ENCODE measurements around the gene SEMA7A. TPM values are rescaled to one million over a fixed set of nuclear protein-coding genes. Genes with fewer than 3 reads are reported as not detected.
A peak's percentile ranks its signal among the peaks of the same experiment; 100 is the strongest.

Gene SEMA7A
- total and polyA plus RNA-seq, 4 experiments from 2014 or later = 0.10 to 1.9 (median 1.2) TPM; not detected in 1

GRCh38 chr15:74408385-74408784, 25.4 kb downstream of the SEMA7A start:
- DNase-seq = no peak
- no peak overlapping the region for H3K4me3 ChIP-seq (ENCODE audit: low read length in 2 of 2)
- ChIA-PET POLR2A (ENCODE audit: partially characterized antibody) (no interaction called here), CTCF (ENCODE audit: partially characterized antibody) (interaction anchor here (1.2 kb wide), 1 partner anchor 25 kb away, joined by 4 read pairs; no protein-coding TSS in a partner anchor)
- Mint-ChIP-seq H3K4me3 (no peak overlapping the region), H3K4me1 (peaks cover 0 to 6% (median 4%) of the 10 kb centered on the region in 4 donors), H3K27me3 (no peaks in the 10 kb centered on the region), H3K36me3 (no peaks in the 10 kb centered on the region), H3K9me3 (no peaks in the 10 kb centered on the region), H3K27ac (peak overlapping the region in 1 of 7 donors; percentile 14)
- intact Hi-C loops (cut with micrococcal nuclease) = no loop called here
- H3K27ac ChIP-seq (ENCODE audit: low read depth, low read length) = no peak overlapping the region
- no peaks in the 10 kb centered on the region for H3K9me3 ChIP-seq (ENCODE audit: control insufficient read depth in 1 of 2, low read length in 2 of 2)
- H3K36me3 ChIP-seq (ENCODE audit: insufficient read depth, low read length) = no peaks in the 10 kb centered on the region
- no peaks in the 10 kb centered on the region for H3K27me3 ChIP-seq (ENCODE audit: insufficient read depth, low read length)
- peaks cover 6% of the 10 kb centered on the region for H3K4me1 ChIP-seq (ENCODE audit: insufficient read depth, low read length)

DNA sequence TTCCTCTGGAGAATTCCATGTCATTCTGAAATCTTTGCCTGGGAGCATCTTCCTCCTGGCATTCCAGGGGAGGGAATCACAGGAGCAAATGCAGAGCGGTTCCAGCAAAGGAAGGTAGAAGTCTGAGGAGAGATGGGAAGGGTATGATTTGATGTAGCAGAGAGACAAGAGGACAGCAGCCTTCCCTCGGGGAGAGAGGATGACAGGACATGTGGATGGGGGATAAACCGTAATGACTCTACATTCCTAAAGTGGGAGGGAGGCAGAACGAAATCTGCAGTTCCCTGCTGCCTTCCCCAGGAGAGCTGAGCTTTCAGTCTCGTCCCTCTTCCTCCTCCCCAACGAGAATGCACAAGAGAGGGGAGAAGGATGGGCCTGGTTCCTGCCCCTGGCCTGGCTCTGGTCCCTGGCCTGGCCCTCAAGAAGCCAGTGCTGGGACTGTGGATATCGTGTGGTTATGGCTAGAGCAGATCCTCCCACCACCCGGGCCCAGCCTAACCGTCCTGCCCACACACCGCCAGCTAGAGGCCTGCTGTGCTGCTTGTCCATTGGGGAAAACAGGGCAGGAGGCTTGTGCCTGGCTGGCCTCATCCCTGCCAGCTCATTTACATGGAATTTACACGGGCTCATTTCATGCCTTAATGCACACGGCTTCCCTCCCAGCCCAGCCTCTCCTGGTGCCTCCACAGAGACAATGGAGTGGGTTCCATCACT, 26.6 kb downstream of the SEMA7A start:
- CTCF ChIA-PET (ENCODE audit: partially characterized antibody) = no interaction called here
- no peak overlapping the region for H3K27ac ChIP-seq (ENCODE audit: low read depth, low read length)
- no peak for DNase-seq
- no peaks in the 10 kb centered on the region for H3K36me3 ChIP-seq (ENCODE audit: insufficient read depth, low read length)
- Mint-ChIP-seq H3K27me3 (no peaks in the 10 kb centered on the region), H3K36me3 (no peaks in the 10 kb centered on the region), H3K9me3 (no peaks in the 10 kb centered on the region), H3K4me1 (peaks cover 11 to 18% (median 16%) of the 10 kb centered on the region in 4 donors), H3K4me3 (no peak overlapping the region), H3K27ac (no peak overlapping the region)
- no peak overlapping the region for H3K4me3 ChIP-seq (ENCODE audit: low read length in 2 of 2)
- intact Hi-C loops (cut with micrococcal nuclease) = no loop called here
- POLR2A ChIA-PET (ENCODE audit: partially characterized antibody) = no interaction called here
- no peaks in the 10 kb centered on the region for H3K27me3 ChIP-seq (ENCODE audit: insufficient read depth, low read length)
- peaks cover 19% of the 10 kb centered on the region for H3K4me1 ChIP-seq (ENCODE audit: insufficient read depth, low read length)
- no peaks in the 10 kb centered on the region for H3K9me3 ChIP-seq (ENCODE audit: control insufficient read depth in 1 of 2, low read length in 2 of 2)

- no peaks in the 10 kb centered on the region for H3K36me3 Mint-ChIP-seq
- intact Hi-C loops (cut with micrococcal nuclease) = no loop called here
- DNase-seq = no peak
- Histone ChIP-seq H3K4me1 (ENCODE audit: insufficient read depth, low read length) (peaks cover 25% of the 10 kb centered on the region), H3K27me3 (ENCODE audit: insufficient read depth, low read length) (no peaks in the 10 kb centered on the region), H3K27ac (ENCODE audit: low read depth, low read length) (no peak overlapping the region), H3K9me3 (ENCODE audit: control insufficient read depth in 1 of 2, low read length in 2 of 2) (no peaks in the 10 kb centered on the region), H3K4me3 (ENCODE audit: low read length in 2 of 2) (no peak overlapping the region), H3K36me3 (ENCODE audit: insufficient read depth, low read length) (no peaks in the 10 kb centered on the region)
- CTCF ChIA-PET (ENCODE audit: partially characterized antibody) = no interaction called here
- peaks cover 14 to 25% (median 22%) of the 10 kb centered on the region in 4 donors for H3K4me1 Mint-ChIP-seq
- H3K27ac Mint-ChIP-seq = no peak overlapping the region
- no peak overlapping the region for H3K4me3 Mint-ChIP-seq
- no peaks in the 10 kb centered on the region for H3K9me3 Mint-ChIP-seq
- no peaks in the 10 kb centered on the region for H3K27me3 Mint-ChIP-seq
- POLR2A ChIA-PET (ENCODE audit: partially characterized antibody) = no interaction called here
Observed at GRCh38 chr15:74406517-74406916, 27.2 kb downstream of the SEMA7A start.

GRCh38 chr15:74405823-74406222, 27.9 kb downstream of the SEMA7A start:
- H3K27me3 Mint-ChIP-seq = no peaks in the 10 kb centered on the region
- Histone ChIP-seq H3K4me1 (ENCODE audit: insufficient read depth, low read length) (peaks cover 32% of the 10 kb centered on the region), H3K4me3 (ENCODE audit: low read length in 2 of 2) (no peak overlapping the region), H3K27me3 (ENCODE audit: insufficient read depth, low read length) (no peaks in the 10 kb centered on the region), H3K36me3 (ENCODE audit: insufficient read depth, low read length) (no peaks in the 10 kb centered on the region), H3K27ac (ENCODE audit: low read depth, low read length) (no peak overlapping the region), H3K9me3 (ENCODE audit: control insufficient read depth in 1 of 2, low read length in 2 of 2) (no peaks in the 10 kb centered on the region)
- H3K36me3 Mint-ChIP-seq = no peaks in the 10 kb centered on the region
- no peaks in the 10 kb centered on the region for H3K9me3 Mint-ChIP-seq
- H3K4me1 Mint-ChIP-seq = peaks cover 17 to 30% (median 26%) of the 10 kb centered on the region in 4 donors
- intact Hi-C loops (cut with micrococcal nuclease) = no loop called here
- H3K27ac Mint-ChIP-seq = no peak overlapping the region
- no peak for DNase-seq
- POLR2A ChIA-PET (ENCODE audit: partially characterized antibody) = no interaction called here
- CTCF ChIA-PET (ENCODE audit: partially characterized antibody) = interaction anchor here (1.0 to 1.2 kb wide), 2 partner anchors 27 to 30 kb away, joined by 3 read pairs; no protein-coding TSS in a partner anchor
- H3K4me3 Mint-ChIP-seq = no peak overlapping the region

DNA sequence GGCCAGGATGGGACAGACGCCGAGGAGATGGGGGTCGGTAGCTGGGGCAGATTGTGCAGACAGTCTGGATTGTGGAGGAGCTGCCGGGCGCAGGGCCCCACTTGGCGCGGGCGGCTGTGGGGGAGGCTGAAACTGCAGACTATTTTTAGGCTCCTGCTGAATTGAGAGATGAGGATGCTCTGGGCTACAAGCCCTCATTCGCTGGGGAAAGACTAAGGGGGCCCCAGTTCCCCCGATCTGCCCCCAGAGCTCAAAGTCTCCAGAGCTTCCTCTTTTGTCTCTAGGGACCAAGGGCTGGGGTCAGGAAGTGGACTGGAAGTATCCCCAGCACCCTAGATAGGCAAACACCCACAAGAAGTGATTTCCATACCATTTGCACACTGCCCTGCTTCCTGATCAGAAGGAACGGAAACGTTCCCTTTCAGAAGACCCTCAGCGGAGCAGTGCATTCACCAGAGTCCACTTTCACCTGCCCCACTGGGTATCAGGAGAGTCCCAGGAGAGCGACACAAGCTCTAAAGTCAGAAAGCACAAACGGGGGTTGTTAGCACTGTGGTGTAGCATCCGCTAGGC, 29.7 kb downstream of the SEMA7A start:
- no peaks in the 10 kb centered on the region for H3K9me3 ChIP-seq (ENCODE audit: control insufficient read depth in 1 of 2, low read length in 2 of 2)
- Mint-ChIP-seq H3K27ac (peak overlapping the region in 3 of 7 donors; percentile 1 to 16 (median 9)), H3K36me3 (no peaks in the 10 kb centered on the region), H3K4me3 (no peak overlapping the region), H3K9me3 (no peaks in the 10 kb centered on the region), H3K4me1 (peaks cover 22 to 41% (median 36%) of the 10 kb centered on the region in 4 donors), H3K27me3 (no peaks in the 10 kb centered on the region)
- H3K4me3 ChIP-seq (ENCODE audit: low read length in 2 of 2) = no peak overlapping the region
- H3K27ac ChIP-seq (ENCODE audit: low read depth, low read length) = no peak overlapping the region
- intact Hi-C loops (cut with micrococcal nuclease) = no loop called here
- no peaks in the 10 kb centered on the region for H3K36me3 ChIP-seq (ENCODE audit: insufficient read depth, low read length)
- ChIA-PET CTCF (ENCODE audit: partially characterized antibody) (interaction anchor here (0.6 to 2.6 kb wide), 5 partner anchors 10 to 1950 kb away, joined by 3 to 8 read pairs (median 4); no protein-coding TSS in a partner anchor), POLR2A (ENCODE audit: partially characterized antibody) (interaction anchor here (1.3 to 1.9 kb wide), 2 partner anchors 22 to 28 kb away, joined by 6 read pairs; no protein-coding TSS in a partner anchor)
- peaks cover 47% of the 10 kb centered on the region for H3K4me1 ChIP-seq (ENCODE audit: insufficient read depth, low read length)
- H3K27me3 ChIP-seq (ENCODE audit: insufficient read depth, low read length) = no peaks in the 10 kb centered on the region
- DNase-seq = no peak

DNA sequence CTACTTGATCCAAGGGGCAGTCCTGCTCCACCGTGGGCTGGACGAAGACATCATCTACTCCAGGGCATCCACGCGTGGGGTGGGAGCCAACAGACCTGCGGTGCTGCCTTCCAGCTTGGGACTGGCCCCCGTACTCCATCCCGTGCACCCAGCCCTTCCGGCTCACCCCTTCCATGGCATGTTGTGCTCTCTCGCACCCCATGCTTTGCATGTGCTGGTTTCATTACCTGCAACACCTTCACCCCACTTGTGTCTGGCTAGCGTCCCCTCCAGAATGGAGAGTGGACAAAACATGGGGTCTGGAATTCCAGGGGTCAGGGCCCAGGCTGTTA, 30.2 kb downstream of the SEMA7A start:
- POLR2A ChIA-PET (ENCODE audit: partially characterized antibody) = interaction anchor here (1.0 to 1.9 kb wide), 4 partner anchors 21 to 57 kb away, joined by 3 to 6 read pairs (median 5); no protein-coding TSS in a partner anchor
- peaks cover 23 to 41% (median 37%) of the 10 kb centered on the region in 4 donors for H3K4me1 Mint-ChIP-seq
- no peaks in the 10 kb centered on the region for H3K27me3 Mint-ChIP-seq
- no peak for DNase-seq
- CTCF ChIA-PET (ENCODE audit: partially characterized antibody) = interaction anchor here (0.6 to 2.6 kb wide), 5 partner anchors 10 to 229 kb away, joined by 3 to 8 read pairs (median 3); no protein-coding TSS in a partner anchor
- H3K36me3 ChIP-seq (ENCODE audit: insufficient read depth, low read length) = no peaks in the 10 kb centered on the region
- H3K9me3 Mint-ChIP-seq = no peaks in the 10 kb centered on the region
- peaks cover 47% of the 10 kb centered on the region for H3K4me1 ChIP-seq (ENCODE audit: insufficient read depth, low read length)
- H3K4me3 ChIP-seq (ENCODE audit: low read length in 2 of 2) = no peak overlapping the region
- H3K27ac ChIP-seq (ENCODE audit: low read depth, low read length) = no peak overlapping the region
- peak overlapping the region in 4 of 7 donors; percentile 15 to 47 (median 24) for H3K27ac Mint-ChIP-seq
- intact Hi-C loops (cut with micrococcal nuclease) = no loop called here
- no peaks in the 10 kb centered on the region for H3K36me3 Mint-ChIP-seq
- H3K9me3 ChIP-seq (ENCODE audit: control insufficient read depth in 1 of 2, low read length in 2 of 2) = no peaks in the 10 kb centered on the region
- no peaks in the 10 kb centered on the region for H3K27me3 ChIP-seq (ENCODE audit: insufficient read depth, low read length)
- peak overlapping the region in 3 of 8 donors; percentile 13 to 63 (median 54) for H3K4me3 Mint-ChIP-seq

DNA sequence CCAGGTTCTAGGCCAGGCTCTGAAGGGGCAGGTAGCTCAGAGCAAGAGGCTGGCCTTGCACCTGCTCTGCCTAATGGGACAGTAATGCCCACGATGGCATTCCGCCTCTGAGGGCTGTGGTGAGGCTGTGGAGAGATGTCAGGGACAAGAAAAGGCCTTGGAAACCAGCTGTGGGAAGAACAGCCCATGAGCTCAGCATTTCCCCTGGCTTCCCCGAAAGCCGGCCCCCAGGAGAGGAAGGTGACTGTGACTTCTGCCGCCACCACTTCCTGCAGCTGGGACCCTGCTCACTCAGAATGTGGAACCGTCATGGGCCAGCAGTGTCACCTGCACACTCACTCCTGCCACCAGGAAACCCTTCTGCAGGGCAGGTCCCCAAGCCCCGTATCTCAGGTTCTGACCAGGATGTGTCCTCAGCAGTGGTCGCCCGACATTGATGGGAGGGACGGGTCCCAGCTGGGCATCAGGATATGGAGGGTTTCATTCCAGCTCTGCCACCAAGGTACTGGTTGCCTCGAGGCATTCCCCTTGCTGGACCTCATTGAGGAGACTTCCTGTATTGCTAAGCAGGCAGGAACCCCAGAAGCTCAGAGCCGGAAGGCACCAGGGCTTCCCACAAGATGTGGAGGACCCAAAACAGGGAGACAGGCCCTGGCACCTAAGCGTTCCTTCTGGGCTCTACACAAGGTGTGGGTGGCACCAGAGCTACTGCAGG, 30.7 kb downstream of the SEMA7A start:
- no peaks in the 10 kb centered on the region for H3K27me3 Mint-ChIP-seq
- no peaks in the 10 kb centered on the region for H3K9me3 Mint-ChIP-seq
- POLR2A ChIA-PET (ENCODE audit: partially characterized antibody) = interaction anchor here (1.0 to 1.9 kb wide), 5 partner anchors 21 to 57 kb away, joined by 3 to 6 read pairs (median 4); partner anchors contain the start of gene SEMA7A
- H3K4me1 ChIP-seq (ENCODE audit: insufficient read depth, low read length) = peaks cover 47% of the 10 kb centered on the region
- no peaks in the 10 kb centered on the region for H3K27me3 ChIP-seq (ENCODE audit: insufficient read depth, low read length)
- H3K4me3 Mint-ChIP-seq = peak overlapping the region; percentile 15 to 63 (median 49)
- H3K4me3 ChIP-seq (ENCODE audit: low read length in 2 of 2) = no peak overlapping the region
- H3K36me3 Mint-ChIP-seq = no peaks in the 10 kb centered on the region
- H3K36me3 ChIP-seq (ENCODE audit: insufficient read depth, low read length) = no peaks in the 10 kb centered on the region
- intact Hi-C loops (cut with micrococcal nuclease) = no loop called here
- CTCF ChIA-PET (ENCODE audit: partially characterized antibody) = interaction anchor here (0.6 to 2.6 kb wide), 6 partner anchors 20 to 229 kb away, joined by 3 to 8 read pairs (median 4); no protein-coding TSS in a partner anchor
- H3K27ac Mint-ChIP-seq = peak overlapping the region in 6 of 7 donors; percentile 15 to 75 (median 39)
- no peaks in the 10 kb centered on the region for H3K9me3 ChIP-seq (ENCODE audit: control insufficient read depth in 1 of 2, low read length in 2 of 2)
- H3K27ac ChIP-seq (ENCODE audit: low read depth, low read length) = no peak overlapping the region
- DNase-seq = peak; percentile 11 to 48 (median 30)
- H3K4me1 Mint-ChIP-seq = peaks cover 23 to 41% (median 37%) of the 10 kb centered on the region in 4 donors
